Right renal pelvis (tissue), 4 donors: ENCODE measurements around the gene HSCB. TPM values are rescaled to one million over a fixed set of nuclear protein-coding genes. Genes with fewer than 3 reads are reported as not detected.
"Not testable (repeated sequence)": the region's sequence is repeated elsewhere in the genome, so short reads cannot be mapped to it uniquely, and the experiment has no call there.

ENCODE experiments used
- DNase-seq, 4 donors: peaks; one replicate each; pipeline ENCODE4 v3.0.0-alpha.2; 2013; ENCODE audit warnings: low read depth in 4 of 4, low spot score in 3 of 4, missing footprints in 1 of 4
- polyA plus RNA-seq, 4 donors: library from polyadenylated mRNA; unstranded; fragments of 120-200 nt; gene quantifications; one replicate each; pipeline ENCODE4 v1.2.1, GENCODE V29; 2013; ENCODE audit not compliant: insufficient read length in 4 of 4

HSCB gene, protein sequence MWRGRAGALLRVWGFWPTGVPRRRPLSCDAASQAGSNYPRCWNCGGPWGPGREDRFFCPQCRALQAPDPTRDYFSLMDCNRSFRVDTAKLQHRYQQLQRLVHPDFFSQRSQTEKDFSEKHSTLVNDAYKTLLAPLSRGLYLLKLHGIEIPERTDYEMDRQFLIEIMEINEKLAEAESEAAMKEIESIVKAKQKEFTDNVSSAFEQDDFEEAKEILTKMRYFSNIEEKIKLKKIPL
- polyA plus RNA-seq = 10 to 100 TPM; 22.0 to 25.1 (median 23.4) TPM

DNA sequence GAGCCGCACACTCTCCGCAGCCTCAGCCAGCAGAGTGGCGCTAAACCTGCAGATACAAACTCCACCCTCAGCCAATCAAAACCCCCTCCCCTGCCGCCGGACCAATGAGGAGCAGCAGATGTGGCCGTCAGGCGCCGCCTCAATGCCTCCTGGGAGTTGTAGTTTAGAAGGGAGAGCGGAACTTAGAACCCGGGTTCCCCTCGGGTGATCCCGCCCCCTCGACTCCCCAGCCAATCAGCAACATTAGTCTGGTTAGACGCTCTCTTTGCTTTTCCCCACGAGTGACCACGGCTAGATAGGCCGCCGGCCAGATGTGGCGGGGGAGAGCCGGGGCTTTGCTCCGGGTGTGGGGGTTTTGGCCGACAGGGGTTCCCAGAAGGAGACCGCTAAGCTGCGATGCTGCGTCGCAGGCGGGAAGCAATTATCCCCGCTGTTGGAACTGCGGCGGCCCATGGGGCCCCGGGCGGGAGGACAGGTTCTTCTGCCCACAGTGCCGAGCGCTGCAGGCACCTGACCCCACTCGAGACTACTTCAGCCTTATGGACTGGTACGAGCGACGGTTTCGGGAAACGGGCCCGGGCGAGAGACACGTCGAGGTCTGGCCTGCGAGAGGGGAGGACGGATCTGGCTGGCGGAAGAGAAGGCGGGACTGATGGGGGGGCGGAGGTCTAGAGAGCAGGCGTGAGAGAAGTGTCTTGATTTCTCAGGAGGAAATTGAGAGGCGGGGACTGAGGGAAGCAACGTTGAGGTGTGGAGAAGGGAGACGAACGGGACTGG lies at the start of gene HSCB, which contains the start of gene CHEK2:
Gene HSCB (plus strand): TSS at position 255 of the 777 bp plus-strand sequence. CDS start 57 bp downstream, at position 312.
Gene CHEK2 (minus strand): TSS at position 36 of the 777 bp plus-strand sequence. CDS start 7,099 bp downstream, outside the sequence.
- peak; percentile 95 to 98 (median 98) for DNase-seq

DNA sequence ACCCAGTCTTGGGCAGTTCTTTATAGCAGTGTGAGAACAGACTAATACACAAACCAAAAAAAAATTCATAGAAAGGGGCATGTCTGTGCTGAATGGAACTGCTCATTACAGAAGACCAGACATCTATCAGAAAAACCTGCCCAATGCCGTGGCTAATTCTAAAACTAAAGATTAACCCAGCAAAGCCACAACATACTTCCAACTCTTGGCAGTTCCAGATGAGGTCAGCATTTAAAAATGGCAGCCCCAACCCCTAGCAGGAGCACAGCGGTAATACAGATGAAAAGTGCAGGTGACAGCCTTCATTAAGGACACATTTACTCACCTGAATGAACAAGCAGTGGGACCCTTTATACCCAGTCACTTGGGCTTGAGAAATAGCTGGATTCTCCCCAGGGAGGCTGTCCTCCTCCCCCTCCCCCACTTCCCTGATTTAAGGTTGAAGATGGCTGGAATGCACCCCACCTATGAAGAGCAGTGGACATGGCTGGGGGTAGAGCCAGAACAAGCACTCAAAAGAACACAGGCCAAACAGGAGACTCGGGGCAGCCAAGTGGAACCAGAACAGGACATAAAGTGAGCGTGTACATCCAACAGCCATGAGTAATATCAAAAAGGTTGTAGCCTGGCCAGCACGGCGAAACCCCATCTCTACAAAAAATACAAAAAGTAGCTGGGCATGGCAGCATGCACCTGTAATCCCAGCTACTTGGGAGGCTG lies 48.6 kb upstream of the HSCB start:
- not testable (repeated sequence) for DNase-seq

DNA sequence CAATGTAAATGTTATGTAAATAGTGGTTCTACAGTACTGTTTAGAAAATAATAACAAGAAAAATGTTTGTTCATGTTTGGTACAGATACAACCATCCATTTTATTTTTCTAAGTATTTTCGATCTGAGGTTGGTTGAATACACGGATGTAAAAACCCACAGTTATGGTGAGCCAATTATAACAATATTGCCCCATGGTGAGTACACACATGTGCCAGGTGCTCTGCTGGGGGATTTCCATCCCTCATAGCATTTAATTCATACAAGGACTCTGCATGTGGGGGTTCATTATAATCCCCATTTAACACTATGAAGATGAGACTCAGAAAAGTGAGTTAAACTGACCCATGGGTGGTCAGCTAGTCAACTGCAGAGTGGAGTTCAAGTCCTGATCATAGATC lies 38.9 kb upstream of the HSCB start:
- DNase-seq = no peak

DNA sequence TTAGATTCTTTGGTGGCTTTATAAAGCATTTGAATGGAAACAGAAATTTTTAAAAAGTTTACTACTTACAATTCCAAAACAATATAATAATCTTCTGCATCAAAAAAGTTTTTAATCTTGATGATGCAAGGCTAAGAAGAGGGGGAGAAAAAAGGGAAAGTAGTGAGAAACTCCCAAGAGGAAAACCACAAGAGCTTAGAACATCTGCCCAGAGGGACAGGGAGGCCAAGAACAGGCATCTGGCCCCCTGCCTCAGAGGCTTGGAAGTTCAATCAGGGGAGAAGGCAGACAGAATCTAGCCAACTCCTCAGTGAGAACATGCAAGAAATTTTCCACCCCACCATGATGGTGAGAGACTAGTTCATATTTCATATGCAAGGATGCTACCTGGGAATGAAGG lies 38.4 kb upstream of the HSCB start:
- no peak for DNase-seq

DNA sequence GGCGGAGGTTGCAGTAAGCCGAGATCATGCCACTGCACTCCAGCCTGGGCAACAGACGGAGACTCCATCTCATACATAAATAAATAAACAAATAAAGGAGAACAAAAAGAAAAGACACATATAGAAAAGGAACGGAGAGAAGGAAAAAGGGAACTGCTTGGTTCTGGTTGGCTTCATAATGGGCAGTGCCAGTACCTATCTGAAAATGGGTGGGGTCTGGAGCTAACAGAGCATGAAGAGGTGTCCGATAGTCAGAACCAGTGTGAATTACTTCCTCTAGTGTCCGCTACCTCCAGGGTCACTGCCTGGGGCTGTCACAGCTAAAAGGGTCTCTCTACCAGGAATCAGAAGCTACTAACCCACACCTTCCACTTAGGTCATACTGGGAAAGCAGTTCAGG lies 35.0 kb upstream of the HSCB start:
- DNase-seq = no peak

DNA sequence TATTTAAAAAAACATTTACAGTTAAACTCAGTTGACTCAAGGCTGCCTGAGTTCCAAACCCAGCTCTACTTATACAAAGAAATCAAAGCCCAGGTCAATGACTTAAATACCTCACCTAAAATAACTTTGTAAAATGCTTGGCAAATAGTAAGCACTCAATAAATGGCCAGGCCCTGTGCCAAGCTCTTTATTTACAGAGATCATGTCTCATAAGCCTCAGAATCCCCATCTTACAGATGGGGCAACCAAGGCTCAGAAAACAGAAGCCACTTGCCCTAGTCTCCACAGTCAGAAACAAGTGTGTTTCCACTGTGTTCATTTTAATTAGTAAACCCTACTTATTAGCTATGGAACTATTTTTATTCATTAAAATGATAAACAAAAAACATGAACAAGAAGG lies 31.7 kb upstream of the HSCB start:
- DNase-seq = no peak

DNA sequence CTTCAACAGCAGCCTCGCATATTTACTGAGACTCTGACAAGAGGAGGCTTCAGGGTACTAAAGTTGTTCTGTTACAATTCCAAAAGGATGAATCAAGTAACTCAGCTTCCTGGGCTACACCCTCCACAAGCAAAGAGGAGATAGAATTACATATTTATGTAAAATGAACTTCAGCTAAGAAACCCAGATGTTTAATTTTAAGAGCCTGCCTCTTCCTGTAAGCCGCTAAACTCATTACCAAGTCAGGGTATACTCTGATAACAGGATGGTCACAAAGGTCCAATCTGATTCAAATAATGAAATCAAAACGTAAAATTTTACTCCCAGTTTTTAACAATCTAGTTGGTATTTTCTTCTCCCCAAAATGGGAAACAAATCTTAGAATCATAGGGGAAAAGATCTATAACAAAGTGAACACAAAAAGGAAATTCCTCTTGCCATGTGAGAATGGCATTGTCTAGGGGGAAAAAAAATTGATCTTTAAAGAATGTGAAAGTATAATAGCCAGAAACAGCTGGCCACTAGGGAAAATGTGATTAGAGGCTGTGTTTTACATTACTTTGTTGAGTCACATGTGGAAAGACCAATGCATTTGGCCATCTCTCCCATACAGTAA lies 31.2 kb upstream of the HSCB start:
- DNase-seq = no peak

DNA sequence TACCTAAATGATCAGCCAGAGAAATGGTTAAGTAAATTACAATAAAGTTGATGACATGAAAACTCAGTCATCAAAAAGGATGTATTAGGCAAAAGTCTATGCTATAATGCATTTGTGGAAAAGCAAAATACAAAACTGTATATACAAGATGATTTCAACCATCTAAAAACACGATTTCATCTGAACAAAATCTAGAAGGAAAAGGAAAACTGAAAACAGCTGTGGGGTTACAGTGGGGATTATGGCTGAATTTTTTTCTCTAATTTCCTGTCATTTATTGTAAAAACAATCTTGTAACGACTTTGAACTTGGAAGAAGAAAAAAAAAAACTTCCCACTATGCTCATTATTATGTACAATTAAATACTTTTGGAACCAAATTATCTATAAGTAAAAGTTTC lies 30.5 kb upstream of the HSCB start:
- no peak for DNase-seq

DNA sequence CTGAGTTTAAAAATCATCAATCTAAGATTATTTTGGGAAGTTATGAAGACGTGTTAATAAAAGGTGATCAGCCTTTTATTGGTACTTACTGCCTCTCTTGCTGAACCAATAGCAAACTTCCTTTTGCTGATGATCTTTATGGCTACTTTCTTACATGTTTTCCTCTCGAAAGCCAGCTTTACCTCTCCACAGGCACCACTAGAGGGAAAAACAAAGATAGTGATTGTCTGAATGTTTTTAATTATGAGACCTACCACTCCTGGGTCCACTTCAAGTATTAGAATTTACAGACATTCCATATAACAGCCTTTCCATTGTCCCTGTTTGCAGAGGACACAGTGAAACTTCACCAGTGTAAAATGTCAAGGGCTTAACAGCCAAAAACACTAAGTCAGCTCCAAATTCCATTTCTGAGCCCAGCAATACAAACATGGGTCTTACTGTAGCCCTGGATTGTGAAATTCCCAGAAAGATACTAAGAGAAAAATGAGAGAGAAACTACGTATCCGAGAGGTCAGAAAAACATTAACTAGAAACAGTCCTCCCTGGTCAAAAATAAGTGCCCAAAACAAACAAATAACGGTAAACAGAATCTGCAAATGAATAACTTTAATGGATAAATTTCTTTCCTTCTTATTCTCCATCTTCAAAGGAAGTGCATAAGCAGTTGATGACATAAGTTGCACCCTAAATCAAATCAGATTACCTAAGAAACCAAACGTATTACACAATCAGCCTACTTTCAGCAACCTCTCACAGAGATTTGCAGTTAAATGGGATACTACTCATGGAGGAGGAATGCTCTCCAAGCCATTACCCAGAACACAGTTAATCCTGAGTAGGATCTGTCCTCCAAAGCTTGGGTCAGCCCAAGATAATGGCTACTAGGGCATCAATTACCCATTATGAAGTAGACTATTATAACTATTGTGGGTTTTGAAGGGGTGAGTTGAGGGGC lies 29.7 kb upstream of the HSCB start:
- no peak for DNase-seq

DNA sequence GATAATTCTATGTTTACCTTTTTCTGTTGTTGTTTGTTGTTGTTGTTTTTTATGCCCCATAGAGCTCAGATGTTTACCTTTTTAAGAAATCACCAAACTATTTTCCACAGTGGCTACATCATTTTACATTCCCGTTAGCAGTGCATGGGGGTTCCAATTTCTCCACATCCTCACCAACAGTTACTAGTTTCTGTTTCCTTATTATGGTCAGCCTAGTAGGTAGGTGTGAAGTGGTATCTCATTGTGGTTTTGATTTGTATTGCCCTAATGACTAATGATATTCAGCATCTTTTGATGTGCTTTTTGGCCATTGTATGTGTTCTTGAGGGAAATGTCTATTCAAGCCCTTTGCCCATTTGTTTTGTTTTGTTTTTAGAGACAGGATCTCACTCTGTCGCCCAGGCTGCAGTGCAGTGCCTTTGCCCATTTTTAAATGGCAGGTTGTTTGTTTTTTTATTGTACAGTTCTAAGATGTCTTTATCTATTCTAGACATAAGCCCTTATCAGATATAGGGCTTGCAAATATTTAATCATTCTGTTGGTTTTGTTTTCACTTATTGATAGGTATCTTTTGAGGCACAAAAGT lies 27.7 kb upstream of the HSCB start:
- DNase-seq = no peak

DNA sequence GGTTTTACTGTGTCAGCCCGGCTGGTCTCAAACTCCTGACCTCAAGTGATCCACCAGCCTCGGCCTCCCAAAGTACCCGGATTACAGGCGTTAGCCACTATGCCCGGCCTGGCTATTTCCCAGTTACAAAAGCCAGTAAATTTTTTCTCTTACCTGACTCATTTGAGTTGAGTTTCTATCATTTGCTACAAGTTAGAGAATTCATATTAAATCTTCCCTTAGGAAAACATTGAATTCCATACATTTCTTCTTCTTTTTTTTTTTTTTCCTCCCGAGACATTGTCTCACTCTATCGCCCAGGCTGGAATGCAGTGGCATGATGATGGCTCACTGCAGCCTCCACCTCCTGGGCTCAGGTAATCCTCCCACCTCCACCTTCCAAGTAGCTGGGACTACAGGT lies 26.2 kb upstream of the HSCB start:
- DNase-seq = no peak

DNA sequence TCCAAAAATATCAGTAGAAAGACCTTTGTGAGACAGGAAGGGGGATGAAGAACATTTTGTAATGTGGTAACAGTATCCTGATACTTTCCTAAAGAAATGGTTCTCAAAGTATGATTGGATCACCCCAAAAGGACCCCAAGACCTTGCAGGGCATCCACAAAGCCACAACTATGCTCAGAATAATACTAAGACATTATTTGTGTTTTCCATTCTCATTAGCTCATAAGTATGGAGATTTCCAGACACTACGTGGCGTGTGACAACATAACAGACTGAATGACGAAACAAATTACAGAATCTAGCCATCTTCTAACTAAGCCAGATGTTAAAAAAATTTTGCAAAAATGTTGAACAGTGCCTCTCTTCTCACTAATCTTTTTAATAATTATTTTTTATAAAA lies 25.2 kb upstream of the HSCB start:
- DNase-seq = no peak

DNA sequence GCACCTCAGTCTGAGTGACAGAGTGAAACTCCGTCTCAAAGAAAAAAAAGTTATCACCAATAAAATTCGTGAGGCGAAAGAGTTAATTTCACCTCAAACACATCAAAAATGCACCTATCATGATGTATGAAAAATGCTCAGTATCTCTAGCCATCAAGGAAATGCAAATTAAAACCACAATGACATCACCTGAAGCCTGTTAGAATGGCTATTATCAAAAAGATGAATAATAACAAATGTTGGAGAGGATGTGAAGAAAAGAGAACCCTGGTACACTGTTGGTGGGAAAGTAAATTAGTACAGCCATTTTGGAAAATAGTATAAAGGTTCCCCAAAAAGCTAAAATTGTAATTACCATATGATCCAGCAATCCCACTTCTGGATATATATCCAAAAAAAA lies 23.8 kb upstream of the HSCB start:
- DNase-seq = no peak

DNA sequence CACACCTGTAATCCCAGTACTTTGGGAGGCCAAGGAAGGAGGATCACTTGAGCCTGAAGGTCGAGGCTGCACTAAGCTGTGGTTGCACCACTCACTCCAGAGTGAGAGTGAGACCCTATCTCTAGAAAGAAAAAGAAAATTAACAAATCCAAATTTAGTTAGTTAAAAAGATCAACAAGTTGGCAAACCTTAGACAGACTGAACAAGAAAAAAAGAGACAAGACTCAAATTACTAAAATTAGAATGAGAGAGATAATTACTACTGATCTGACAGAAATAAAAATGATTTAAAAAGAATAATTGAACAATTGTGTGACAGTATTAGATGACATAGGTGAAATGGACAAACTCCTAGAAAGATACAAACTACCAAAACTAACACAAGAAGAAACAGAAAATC lies 13.8 kb upstream of the HSCB start:
- DNase-seq = no peak

DNA sequence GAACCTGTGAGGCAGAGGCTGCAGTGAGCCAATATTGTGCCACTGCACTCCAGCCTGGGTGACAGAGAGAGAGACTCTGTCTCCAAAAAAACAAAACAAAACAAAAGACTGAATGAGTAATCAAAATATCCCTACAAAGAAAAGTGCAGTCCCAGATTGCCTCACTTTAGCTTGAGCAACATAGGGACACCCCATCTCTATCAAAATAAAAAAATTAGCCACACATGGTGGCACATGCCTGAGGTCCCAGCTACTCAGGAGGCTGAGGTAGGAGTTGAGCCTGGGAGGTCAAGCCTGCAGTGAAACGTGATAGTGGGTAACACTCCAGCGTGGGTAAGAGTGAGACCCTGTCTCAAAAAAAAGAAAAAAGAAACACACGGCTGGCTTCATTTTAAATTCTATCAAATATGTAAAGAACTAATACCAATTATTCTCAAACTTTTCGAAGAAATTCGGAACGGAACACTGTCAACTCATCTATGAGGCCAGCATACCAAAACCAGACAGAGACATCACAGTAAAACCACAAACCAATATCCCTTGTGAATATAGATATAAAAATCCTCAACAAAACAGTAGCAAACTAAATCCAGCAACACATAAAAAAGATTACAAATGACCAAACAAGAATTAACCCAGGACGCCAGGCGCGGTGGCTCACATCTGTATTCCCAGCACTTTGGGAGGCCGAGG lies 13.1 kb upstream of the HSCB start:
- no peak for DNase-seq

DNA sequence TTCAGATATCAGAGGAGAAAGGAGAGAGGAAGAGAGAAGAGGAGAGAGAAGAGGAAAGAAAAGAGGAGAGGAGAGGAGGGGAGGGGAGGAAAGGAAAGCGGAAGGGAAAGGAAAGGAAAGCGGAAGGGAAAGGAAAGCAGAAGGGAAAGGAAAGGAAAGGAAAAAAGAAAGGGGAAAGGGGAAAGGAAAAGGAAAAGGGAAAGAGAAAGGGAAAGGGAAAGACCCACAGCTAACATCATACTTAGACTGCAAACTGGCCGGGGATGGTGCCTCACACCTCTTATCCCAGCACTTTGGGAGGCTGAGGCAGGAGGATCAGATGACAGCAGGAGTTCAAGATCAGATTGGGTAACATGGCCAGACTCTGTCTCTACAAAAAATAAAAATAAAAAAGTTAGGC lies 11.7 kb upstream of the HSCB start:
- DNase-seq = no peak

DNA sequence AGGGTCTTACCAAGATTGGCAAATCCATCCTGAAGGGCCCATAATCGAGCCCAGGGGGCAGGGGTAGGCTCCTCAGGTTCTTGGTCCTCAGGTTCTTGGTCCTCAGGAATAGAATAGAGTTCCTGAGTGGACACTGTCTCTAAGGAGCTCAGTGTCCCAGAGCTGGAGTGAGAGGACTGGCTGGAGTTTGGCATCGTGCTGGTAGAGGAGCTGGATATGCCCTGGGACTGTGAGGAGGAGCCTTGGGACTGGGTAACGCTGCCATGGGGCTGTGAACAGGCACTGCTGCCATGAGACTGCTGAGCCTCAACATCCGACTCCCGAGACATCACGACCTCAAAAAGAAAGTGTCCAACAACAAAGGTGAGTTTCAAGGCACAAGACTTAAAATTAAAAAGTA lies 7.4 kb upstream of the HSCB start:
- DNase-seq = no peak

DNA sequence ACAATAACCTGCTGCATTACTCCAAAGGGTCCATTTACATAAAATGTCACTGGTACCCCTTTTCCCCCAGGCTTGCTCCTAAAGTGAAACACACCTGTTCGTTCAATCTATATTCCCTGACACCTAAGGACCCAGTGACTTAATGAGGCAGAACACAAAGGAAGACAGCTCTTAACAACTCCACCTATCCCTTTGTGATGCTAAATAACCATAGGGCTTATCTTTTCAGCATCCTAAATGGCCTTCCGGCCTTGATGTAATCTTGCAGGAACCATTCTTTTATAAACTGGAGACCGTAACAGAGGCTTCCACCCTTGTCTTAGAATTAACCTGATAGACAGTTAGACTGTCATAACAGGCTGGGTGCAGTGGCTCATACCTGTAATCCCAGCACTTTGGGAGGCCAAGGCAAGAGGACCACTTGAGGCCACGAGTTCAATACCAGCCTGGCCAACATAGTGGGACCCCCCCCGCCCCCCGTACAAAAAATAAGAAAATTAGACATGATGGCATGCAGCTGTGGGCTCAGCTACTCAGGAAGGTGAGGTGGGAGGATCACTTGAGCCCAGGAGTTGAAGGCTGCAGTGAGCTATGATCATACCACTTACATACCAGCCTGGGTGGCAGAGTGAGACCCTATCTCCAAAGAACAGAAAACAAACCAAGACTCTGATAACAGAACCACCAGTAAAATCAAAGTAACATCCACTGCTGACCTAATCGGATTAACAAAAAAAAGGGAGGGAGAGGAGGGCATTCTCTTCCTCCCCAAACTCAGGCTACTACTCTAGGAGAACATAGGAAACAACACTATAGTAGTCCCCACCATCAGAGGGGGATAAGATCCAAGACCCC lies 5.3 kb upstream of the HSCB start:
- DNase-seq = no peak
